Measurements from ENCODE around the gene CELSR2.
A peak's percentile ranks its signal among the peaks of the same experiment; 100 is the strongest.

CELSR2 gene

GRCh38 chr1:109238382-109238781, 11.0 kb upstream of the CELSR2 start:
- Histone ChIP-seq H3K9me3 (no peaks in the 10 kb centered on the region), H3K36me3 (peaks cover 60% of the 10 kb centered on the region), H3K4me1 (peaks cover 7% of the 10 kb centered on the region; the same call in 1 of the 2 replicates), H3K27me3 (no peaks in the 10 kb centered on the region), H3K4me3 (ENCODE audit: low read depth, low read length) (no peak overlapping the region)
- no peak for DNase-seq
- TF ChIP-seq CTCF (IDR thresholded peaks at IDR 0.05; ENCODE audit: low read depth, low read length) = no peak

GRCh38 chr1:109239047-109239408, 10.3 kb upstream of the CELSR2 start:
- no peak for TF ChIP-seq CTCF (IDR thresholded peaks at IDR 0.05; ENCODE audit: low read depth, low read length)
- H3K9me3 ChIP-seq = no peaks in the 10 kb centered on the region
- peaks cover 7% of the 10 kb centered on the region; the same call in 1 of the 2 replicates for H3K4me1 ChIP-seq
- no peaks in the 10 kb centered on the region for H3K27me3 ChIP-seq
- H3K4me3 ChIP-seq (ENCODE audit: low read depth, low read length) = no peak overlapping the region
- no peak for DNase-seq
- peaks cover 56% of the 10 kb centered on the region for H3K36me3 ChIP-seq

- no peak overlapping the region for H3K4me3 ChIP-seq (ENCODE audit: low read depth, low read length)
- peak; percentile 85 for TF ChIP-seq CTCF (IDR thresholded peaks at IDR 0.05; ENCODE audit: low read depth, low read length)
- no peaks in the 10 kb centered on the region for H3K27me3 ChIP-seq
- H3K9me3 ChIP-seq = no peaks in the 10 kb centered on the region
- peak; percentile 74 for DNase-seq
- H3K4me1 ChIP-seq = peaks cover 7% of the 10 kb centered on the region; the same call in 1 of the 2 replicates
- peaks cover 51% of the 10 kb centered on the region for H3K36me3 ChIP-seq
These were observed 9.8 kb upstream of the CELSR2 start for GRCh38 chr1:109239409-109240068.

GRCh38 chr1:109240158-109241152, 8.9 kb upstream of the CELSR2 start:
- Histone ChIP-seq H3K9me3 (no peaks in the 10 kb centered on the region), H3K27me3 (no peaks in the 10 kb centered on the region), H3K36me3 (peaks cover 42% of the 10 kb centered on the region), H3K4me3 (ENCODE audit: low read depth, low read length) (no peak overlapping the region), H3K4me1 (peaks cover 7% of the 10 kb centered on the region; the same call in 1 of the 2 replicates)
- TF ChIP-seq CTCF (IDR thresholded peaks at IDR 0.05; ENCODE audit: low read depth, low read length) = no peak
- peak; percentile 62 for DNase-seq

- peaks cover 33% of the 10 kb centered on the region for H3K36me3 ChIP-seq
- no peak for TF ChIP-seq CTCF (IDR thresholded peaks at IDR 0.05; ENCODE audit: low read depth, low read length)
- no peaks in the 10 kb centered on the region for H3K27me3 ChIP-seq
- H3K9me3 ChIP-seq = no peaks in the 10 kb centered on the region
- H3K4me1 ChIP-seq = peaks cover 7% of the 10 kb centered on the region; the same call in 1 of the 2 replicates
- no peak overlapping the region for H3K4me3 ChIP-seq (ENCODE audit: low read depth, low read length)
- no peak for DNase-seq
These were observed 8.0 kb upstream of the CELSR2 start for GRCh38 chr1:109241344-109241743.
